H9 (cell line): Measurements from ENCODE around the gene HNF4A. TPM values are rescaled to one million over a fixed set of nuclear protein-coding genes. Genes with fewer than 3 reads are reported as not detected.

Experiments
- DNase-seq: peaks from one replicate; pipeline ENCODE4 v3.0.0-alpha.2; 2017
- H2AFZ ChIP-seq: one replicate; pipeline ENCODE4 v1.6.1; 2013; ENCODE audit warnings: mild to moderate bottlenecking, low read length, control low read depth, moderate library complexity
- H2AK5ac ChIP-seq: 2 replicates; pipeline ENCODE4 v1.6.1; 2013; ENCODE audit warnings: low read length, control low read depth, mixed read lengths; ENCODE audit not compliant: insufficient read length
- H2BK120ac ChIP-seq: one replicate; pipeline ENCODE4 v1.6.1; 2013; ENCODE audit warnings: low read depth, mild to moderate bottlenecking, low read length, control low read depth, inconsistent platforms; ENCODE audit not compliant: poor library complexity, severe bottlenecking
- H2BK12ac ChIP-seq: 2 replicates; pipeline ENCODE4 v1.6.1; 2013; ENCODE audit warnings: low read length, control low read depth, mixed read lengths, low read depth; ENCODE audit not compliant: insufficient read length
- H2BK15ac ChIP-seq: 2 replicates; pipeline ENCODE4 v1.6.1; 2013; ENCODE audit warnings: low read depth, low read length, control low read depth
- H2BK20ac ChIP-seq: one replicate; pipeline ENCODE4 v1.6.1; 2013; ENCODE audit warnings: low read depth, mild to moderate bottlenecking, low read length, control low read depth, inconsistent platforms; ENCODE audit not compliant: poor library complexity, severe bottlenecking
- H2BK5ac ChIP-seq: 2 replicates; pipeline ENCODE4 v1.6.1; 2013; ENCODE audit warnings: low read length, control low read depth, mixed read lengths; ENCODE audit not compliant: insufficient read length
- H3K14ac ChIP-seq: 2 replicates; pipeline ENCODE4 v1.6.1; 2013; ENCODE audit warnings: low read length, control low read depth; ENCODE audit not compliant: insufficient read depth
- H3K18ac ChIP-seq: 2 replicates; pipeline ENCODE4 v1.6.1; 2013; ENCODE audit warnings: low read depth, mild to moderate bottlenecking, mixed read lengths, low read length, control low read depth; ENCODE audit not compliant: insufficient read length
- H3K23ac ChIP-seq: 2 replicates; pipeline ENCODE4 v1.6.1; 2013; ENCODE audit warnings: low read length, control low read depth, mixed read lengths, low read depth; ENCODE audit not compliant: insufficient read length
- H3K23me2 ChIP-seq: 2 replicates; pipeline ENCODE4 v1.6.1; 2013; ENCODE audit warnings: low read depth, mild to moderate bottlenecking, mixed read lengths, low read length, control low read depth; ENCODE audit not compliant: insufficient read length, poor library complexity, severe bottlenecking
- H3K27ac ChIP-seq: 2 replicates; pipeline ENCODE4 v1.5.1; 2013; ENCODE audit warnings: low read length, control low read depth, mixed read lengths, low read depth; ENCODE audit not compliant: insufficient read length
- H3K27me3 ChIP-seq: 2 replicates; pipeline ENCODE4 v1.6.1; 2013; ENCODE audit warnings: low read length, control low read depth, inconsistent platforms; ENCODE audit not compliant: insufficient read depth
- H3K4ac ChIP-seq: 2 replicates; pipeline ENCODE4 v1.6.1; 2013; ENCODE audit warnings: low read depth, mild to moderate bottlenecking, control low read depth, inconsistent platforms, low read length, moderate library complexity
- H3K4me1 ChIP-seq: 2 replicates; pipeline ENCODE4 v1.6.1; 2013; ENCODE audit warnings: low read length, control low read depth, inconsistent platforms; ENCODE audit not compliant: insufficient read depth
- H3K4me2 ChIP-seq: 2 replicates; pipeline ENCODE4 v1.6.1; 2013; ENCODE audit warnings: low read length, control low read depth, mixed read lengths; ENCODE audit not compliant: insufficient read length, insufficient read depth
- H3K56ac ChIP-seq: 2 replicates; pipeline ENCODE4 v1.6.1; 2013; ENCODE audit warnings: low read depth, mild to moderate bottlenecking, mixed read lengths, low read length, control low read depth; ENCODE audit not compliant: insufficient read length
- H3K79me1 ChIP-seq: 2 replicates; pipeline ENCODE4 v1.6.1; 2013; ENCODE audit warnings: low read depth, mild to moderate bottlenecking, moderate library complexity, low read length, control low read depth, inconsistent platforms; ENCODE audit not compliant: insufficient read depth, poor library complexity, severe bottlenecking
- H3K79me2 ChIP-seq: 2 replicates; pipeline ENCODE4 v1.6.1; 2013; ENCODE audit warnings: low read length, control low read depth, inconsistent platforms; ENCODE audit not compliant: insufficient read depth
- H3K9ac ChIP-seq: 2 replicates; pipeline ENCODE4 v1.6.1; 2013; ENCODE audit warnings: low read length, control low read depth, mixed read lengths; ENCODE audit not compliant: insufficient read length; ENCODE audit errors: extremely low read depth
- H3K9me3 ChIP-seq: one replicate; pipeline ENCODE4 v1.6.1; 2013; ENCODE audit warnings: low read depth, low read length, inconsistent platforms; ENCODE audit not compliant: control insufficient read depth
- H3T11ph ChIP-seq: one replicate; pipeline ENCODE4 v1.6.1; 2013; ENCODE audit warnings: mild to moderate bottlenecking, low read length, control low read depth, inconsistent platforms
- H4K20me1 ChIP-seq: one replicate; pipeline ENCODE4 v1.6.1; 2013; ENCODE audit not compliant: control insufficient read depth, insufficient read length, insufficient read depth
- H4K5ac ChIP-seq: 2 replicates; pipeline ENCODE4 v1.6.1; 2013; ENCODE audit warnings: low read depth, mild to moderate bottlenecking, mixed read lengths, low read length, control low read depth; ENCODE audit not compliant: insufficient read length
- H4K8ac ChIP-seq: replicated peaks from 2 replicates; pipeline ENCODE4 v1.6.1; 2013; ENCODE audit warnings: low read length, control low read depth, mixed read lengths, low read depth; ENCODE audit not compliant: insufficient read length
- H4K91ac ChIP-seq: 2 replicates; pipeline ENCODE4 v1.6.1; 2013; ENCODE audit warnings: low read depth, mild to moderate bottlenecking, moderate library complexity, mixed read lengths, low read length, control low read depth; ENCODE audit not compliant: insufficient read length
- H3K27ac Mint-ChIP-seq, 3 experiments: 2 replicates in 2 of 3; 3 replicates in 1 of 3; pipeline ENCODE4 v1.8.0; 2020 to 2021; ENCODE audit warnings: mixed read lengths in 3 of 3, mild to moderate bottlenecking in 1 of 3, moderate library complexity in 1 of 3
- H3K27me3 Mint-ChIP-seq: 2 replicates; pipeline ENCODE4 v1.8.0; 2021; ENCODE audit warnings: low read depth, mild to moderate bottlenecking, moderate library complexity, mixed read lengths
- H3K36me3 Mint-ChIP-seq, 3 experiments: 2 replicates in 2 of 3; 3 replicates in 1 of 3; pipeline ENCODE4 v1.8.0; 2020 to 2021; ENCODE audit warnings: low read depth in 3 of 3, mixed read lengths in 3 of 3; ENCODE audit not compliant: insufficient read depth in 1 of 3
- H3K4me1 Mint-ChIP-seq, 2 experiments: 2 replicates each; pipeline ENCODE4 v1.8.0; 2020; ENCODE audit warnings: mixed read lengths in 2 of 2
- H3K4me3 Mint-ChIP-seq, 2 experiments: 2 replicates in 1 of 2; 3 replicates in 1 of 2; pipeline ENCODE4 v1.8.0; 2020 to 2021; ENCODE audit warnings: mild to moderate bottlenecking in 2 of 2, mixed read lengths in 2 of 2, moderate library complexity in 1 of 2
- H3K9me3 Mint-ChIP-seq, 2 experiments: 2 replicates in 1 of 2; 3 replicates in 1 of 2; pipeline ENCODE4 v1.8.0; 2020; ENCODE audit warnings: mild to moderate bottlenecking in 2 of 2, mixed read lengths in 2 of 2, moderate library complexity in 1 of 2
- WGBS: extraction: QIAGEN DNeasy Blood & Tissue Kit; methylation state at CpG from one replicate; pipeline ENCODE4 v1.1.7; 2013; ENCODE audit warnings: missing lambda C conversion rate, low lambda C conversion rate, mixed read lengths; ENCODE audit not compliant: insufficient read length; ENCODE audit errors: extremely low coverage; 5-methylcytosine and 5-hydroxymethylcytosine counted together
- total RNA-seq: library from RNA; stranded (reverse); gene quantifications from 2 replicates; pipeline ENCODE4 v1.2.1, GENCODE V29; 2021
- TF ChIP-seq, protein P1 (sequence below): fragments of 200-600 bp; sonication (generic); conservative IDR thresholded peaks from 3 replicates; pipeline ENCODE4 v1.8.0; 2021; ENCODE audit warnings: antibody characterized with exemption, mild to moderate bottlenecking

Gene HNF4A
- total RNA-seq, 1 experiment from 2014 or later = not detected

DNA sequence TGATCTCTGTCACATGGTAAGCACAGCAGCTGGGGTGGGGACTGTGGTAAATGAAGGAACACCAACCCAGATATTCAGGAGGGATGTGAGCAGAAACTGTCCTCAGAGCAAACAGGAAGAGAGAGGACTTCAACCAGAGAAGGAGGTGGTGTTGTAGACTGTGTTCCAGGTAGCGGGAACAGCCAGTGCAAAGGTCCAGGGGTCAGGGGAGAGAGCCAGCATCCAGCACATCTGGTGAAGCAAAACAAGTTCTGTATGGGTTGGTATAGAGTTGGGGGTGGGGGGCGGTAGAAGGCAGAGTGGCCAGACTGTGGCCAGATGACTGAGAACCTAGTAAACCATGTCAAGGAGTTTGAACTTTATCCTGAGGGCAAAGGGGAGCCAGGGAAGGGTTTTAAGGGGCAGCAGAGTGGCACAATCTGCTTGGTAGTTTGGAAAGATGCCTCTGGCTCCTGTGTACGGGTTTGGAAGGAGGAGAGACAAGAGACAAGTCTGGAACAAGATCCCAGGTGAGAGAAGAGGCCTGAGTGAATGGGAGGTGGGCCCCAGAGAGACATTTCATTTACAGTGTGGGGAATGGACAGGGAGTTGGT, 92.4 kb downstream of the HNF4A start:
- no peak overlapping the region for H2BK12ac ChIP-seq
- no peaks in the 10 kb centered on the region for H4K20me1 ChIP-seq
- no peak overlapping the region for H2BK20ac ChIP-seq
- no peak overlapping the region for H2BK15ac ChIP-seq
- H2BK120ac ChIP-seq = no peak overlapping the region
- no peak overlapping the region for H3K4me2 ChIP-seq
- H3K27me3 Mint-ChIP-seq = peaks cover 5% of the 10 kb centered on the region
- H4K8ac ChIP-seq = no peak overlapping the region
- no peak overlapping the region for H3K4ac ChIP-seq
- no peak overlapping the region for H3K4me3 Mint-ChIP-seq
- no peak overlapping the region for H3K9ac ChIP-seq
- no peak overlapping the region for H4K91ac ChIP-seq
- H2AK5ac ChIP-seq = no peak overlapping the region
- no peak overlapping the region for H3K18ac ChIP-seq
- no peak overlapping the region; a peak in 1 of 7 replicates for H3K27ac Mint-ChIP-seq
- H2AFZ ChIP-seq = no peak overlapping the region
- no peaks in the 10 kb centered on the region for H3K9me3 ChIP-seq
- no peaks in the 10 kb centered on the region for H3K27me3 ChIP-seq
- H3K23ac ChIP-seq = no peak overlapping the region
- H3K27ac ChIP-seq = no peak overlapping the region
- no peaks in the 10 kb centered on the region for H3K79me2 ChIP-seq
- no peaks in the 10 kb centered on the region for H3K36me3 Mint-ChIP-seq
- H3K23me2 ChIP-seq = no peaks in the 10 kb centered on the region
- H3K9me3 Mint-ChIP-seq = no peaks in the 10 kb centered on the region
- no peak overlapping the region for H3K56ac ChIP-seq
- H3K4me1 Mint-ChIP-seq = peaks cover 0 to 4% of the 10 kb centered on the region in 2 experiments; a peak in 2 of 4 replicates
- DNase-seq = no peak
- no peak overlapping the region for H3T11ph ChIP-seq
- H2BK5ac ChIP-seq = no peak overlapping the region
- TF ChIP-seq, protein P1, sequence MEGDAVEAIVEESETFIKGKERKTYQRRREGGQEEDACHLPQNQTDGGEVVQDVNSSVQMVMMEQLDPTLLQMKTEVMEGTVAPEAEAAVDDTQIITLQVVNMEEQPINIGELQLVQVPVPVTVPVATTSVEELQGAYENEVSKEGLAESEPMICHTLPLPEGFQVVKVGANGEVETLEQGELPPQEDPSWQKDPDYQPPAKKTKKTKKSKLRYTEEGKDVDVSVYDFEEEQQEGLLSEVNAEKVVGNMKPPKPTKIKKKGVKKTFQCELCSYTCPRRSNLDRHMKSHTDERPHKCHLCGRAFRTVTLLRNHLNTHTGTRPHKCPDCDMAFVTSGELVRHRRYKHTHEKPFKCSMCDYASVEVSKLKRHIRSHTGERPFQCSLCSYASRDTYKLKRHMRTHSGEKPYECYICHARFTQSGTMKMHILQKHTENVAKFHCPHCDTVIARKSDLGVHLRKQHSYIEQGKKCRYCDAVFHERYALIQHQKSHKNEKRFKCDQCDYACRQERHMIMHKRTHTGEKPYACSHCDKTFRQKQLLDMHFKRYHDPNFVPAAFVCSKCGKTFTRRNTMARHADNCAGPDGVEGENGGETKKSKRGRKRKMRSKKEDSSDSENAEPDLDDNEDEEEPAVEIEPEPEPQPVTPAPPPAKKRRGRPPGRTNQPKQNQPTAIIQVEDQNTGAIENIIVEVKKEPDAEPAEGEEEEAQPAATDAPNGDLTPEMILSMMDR = no peak
- no peaks in the 10 kb centered on the region for H3K79me1 ChIP-seq
- no peaks in the 10 kb centered on the region for H3K4me1 ChIP-seq
- no CpG with 5 or more reads among the region's 3 CpGs for WGBS
- no peak overlapping the region for H3K14ac ChIP-seq
- H4K5ac ChIP-seq = no peak overlapping the region
